AG04449 (cell line): Measurements from ENCODE around the gene DTWD2.

Experiments
- CTCF ChIA-PET: fragments of 350-600 bp; formaldehyde crosslinking; extraction: SDS; loops from one replicate; lab custom pipeline; 2021; ENCODE audit warnings: antibody characterized with exemption; lab: Yijun Ruan, JAX
- POLR2A ChIA-PET: fragments of 400-600, 350-600 bp; formaldehyde crosslinking; extraction: SDS; loops from one replicate; lab custom pipeline; 2020; ENCODE audit warnings: antibody characterized with exemption, inconsistent platforms; lab: Yijun Ruan, JAX
- DNase-seq: peaks from one replicate; pipeline ENCODE4 v3.0.0-alpha.2; 2010; ENCODE audit warnings: low read depth, low spot score
- H3K4me3 ChIP-seq: 2 replicates; pipeline ENCODE4 v1.5.1; 2011; ENCODE audit warnings: low read depth, mild to moderate bottlenecking, control low read depth, low read length
- TF ChIP-seq, protein P1 (sequence below): IDR thresholded peaks from one replicate; pipeline ENCODE4 v1.5.1; 2011; ENCODE audit warnings: mild to moderate bottlenecking, moderate library complexity, low read length, control low read depth, inconsistent platforms; ENCODE audit not compliant: insufficient read depth; ENCODE audit errors: missing control alignments

Gene DTWD2

DNA sequence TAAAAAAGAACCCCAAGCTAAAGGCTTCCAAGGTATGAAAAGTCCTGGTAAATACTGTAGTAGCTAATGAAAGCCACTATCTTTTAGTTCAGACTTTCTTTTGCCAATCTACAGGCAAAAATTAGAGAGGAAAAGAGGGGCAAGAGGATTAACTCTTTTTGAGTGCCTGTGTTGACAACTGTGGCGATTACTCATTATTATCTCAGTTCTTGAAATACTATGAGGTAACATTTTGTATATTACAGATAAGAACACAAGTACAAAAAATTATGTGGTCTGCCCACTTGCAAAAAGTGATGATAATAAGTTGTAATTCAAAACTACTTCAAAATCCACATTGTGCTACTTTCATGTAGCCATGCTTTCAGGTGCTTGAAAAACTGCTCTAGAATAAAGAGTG lies 144.0 kb downstream of the DTWD2 start:
- DNase-seq = no peak

DNA sequence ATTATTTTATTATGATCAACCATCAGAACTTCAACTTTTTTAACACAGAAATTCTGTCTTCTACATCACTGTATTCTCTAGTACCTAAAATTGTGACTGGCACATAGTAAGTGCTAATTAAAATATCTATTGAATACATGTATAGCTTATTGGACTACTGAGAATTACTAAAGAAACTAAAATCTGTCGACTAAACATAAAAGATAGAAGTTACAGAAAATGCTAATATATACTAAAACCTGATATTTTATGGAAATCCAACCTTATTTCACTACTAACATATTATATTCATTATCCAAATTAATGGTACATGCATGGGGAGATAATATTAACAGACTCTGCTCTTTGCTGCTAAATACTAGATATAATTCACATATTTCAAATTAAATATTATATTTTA lies 153.6 kb downstream of the DTWD2 start:
- TF ChIP-seq, protein P1, sequence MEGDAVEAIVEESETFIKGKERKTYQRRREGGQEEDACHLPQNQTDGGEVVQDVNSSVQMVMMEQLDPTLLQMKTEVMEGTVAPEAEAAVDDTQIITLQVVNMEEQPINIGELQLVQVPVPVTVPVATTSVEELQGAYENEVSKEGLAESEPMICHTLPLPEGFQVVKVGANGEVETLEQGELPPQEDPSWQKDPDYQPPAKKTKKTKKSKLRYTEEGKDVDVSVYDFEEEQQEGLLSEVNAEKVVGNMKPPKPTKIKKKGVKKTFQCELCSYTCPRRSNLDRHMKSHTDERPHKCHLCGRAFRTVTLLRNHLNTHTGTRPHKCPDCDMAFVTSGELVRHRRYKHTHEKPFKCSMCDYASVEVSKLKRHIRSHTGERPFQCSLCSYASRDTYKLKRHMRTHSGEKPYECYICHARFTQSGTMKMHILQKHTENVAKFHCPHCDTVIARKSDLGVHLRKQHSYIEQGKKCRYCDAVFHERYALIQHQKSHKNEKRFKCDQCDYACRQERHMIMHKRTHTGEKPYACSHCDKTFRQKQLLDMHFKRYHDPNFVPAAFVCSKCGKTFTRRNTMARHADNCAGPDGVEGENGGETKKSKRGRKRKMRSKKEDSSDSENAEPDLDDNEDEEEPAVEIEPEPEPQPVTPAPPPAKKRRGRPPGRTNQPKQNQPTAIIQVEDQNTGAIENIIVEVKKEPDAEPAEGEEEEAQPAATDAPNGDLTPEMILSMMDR = no peak
- POLR2A ChIA-PET = no interaction called here
- no peak for DNase-seq
- no peak overlapping the region for H3K4me3 ChIP-seq
- CTCF ChIA-PET = interaction anchor here (0.6 kb wide), 1 partner anchor 1751 kb away, joined by 3 read pairs; no protein-coding TSS in a partner anchor

More for the DNA sequence above, 144.0 kb downstream of the DTWD2 start:
- no peak overlapping the region for H3K4me3 ChIP-seq
- ChIA-PET CTCF (no interaction called here), POLR2A (no interaction called here)
- TF ChIP-seq, protein P1 = no peak

DNA sequence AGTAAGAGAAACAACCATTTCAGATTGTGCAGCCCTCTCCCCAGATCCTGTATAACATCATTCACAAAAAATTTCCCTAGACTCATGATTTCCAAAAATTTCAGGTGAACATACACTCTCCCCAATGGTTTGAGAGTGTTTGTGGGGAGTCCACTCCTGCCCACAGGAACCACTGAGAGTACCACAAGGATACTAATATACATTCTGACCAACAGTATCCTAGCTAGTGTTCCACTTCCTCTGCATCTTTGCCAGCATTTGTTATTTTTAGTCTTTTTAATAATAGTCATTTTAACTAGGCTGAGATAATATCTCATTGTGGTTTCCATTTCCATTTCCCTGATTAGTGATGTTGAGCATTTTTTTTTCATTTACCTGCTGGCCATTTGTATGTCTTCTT lies 155.4 kb downstream of the DTWD2 start:
- ChIA-PET CTCF (no interaction called here), POLR2A (no interaction called here)
- H3K4me3 ChIP-seq = no peak overlapping the region
- TF ChIP-seq, protein P1 = no peak
- DNase-seq = no peak

DNA sequence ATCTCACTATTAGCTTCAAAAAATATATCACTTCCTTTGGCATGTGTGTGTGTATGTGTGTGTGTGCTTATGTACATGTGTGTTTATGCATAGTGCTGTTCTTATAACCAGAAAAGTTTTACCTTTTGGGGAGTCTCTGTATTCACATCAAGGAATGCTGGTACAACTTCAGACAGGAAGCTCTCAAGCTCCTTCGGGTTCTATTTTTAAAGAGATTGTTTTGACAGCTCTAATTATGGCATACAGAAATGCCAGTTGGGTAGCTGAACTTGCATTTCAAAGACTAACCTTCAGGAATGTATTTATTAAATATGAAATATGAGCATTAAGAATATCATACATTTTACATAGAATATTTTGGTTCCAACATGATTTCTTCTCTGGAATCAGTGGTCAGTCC lies 163.1 kb downstream of the DTWD2 start:
- no peak for DNase-seq
- TF ChIP-seq, protein P1 = no peak
- no peak overlapping the region for H3K4me3 ChIP-seq
- ChIA-PET POLR2A (no interaction called here), CTCF (interaction anchor here (1.7 kb wide), 1 partner anchor 33 kb away, joined by 5 read pairs; no protein-coding TSS in a partner anchor)

DNA sequence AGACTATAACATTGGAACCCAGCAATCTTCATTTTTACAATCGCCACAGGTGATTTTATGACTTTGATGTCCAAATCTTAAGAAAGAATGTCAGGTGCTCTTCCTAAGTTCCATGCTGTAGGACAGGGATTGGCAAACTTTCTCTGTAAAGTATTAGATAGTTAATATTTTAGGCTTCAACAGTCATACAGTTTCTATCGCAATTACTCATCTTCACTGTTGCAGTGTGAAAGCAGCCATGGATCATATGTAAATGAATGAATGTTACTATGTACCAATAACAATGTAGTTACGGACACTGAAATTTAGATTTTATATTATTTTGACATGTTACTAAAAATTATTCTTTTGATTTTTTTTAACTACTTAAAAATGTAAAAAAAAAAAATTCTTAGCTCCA lies 169.7 kb downstream of the DTWD2 start:
- POLR2A ChIA-PET = no interaction called here
- TF ChIP-seq, protein P1 = no peak
- no peak overlapping the region for H3K4me3 ChIP-seq
- DNase-seq = no peak
- CTCF ChIA-PET = no interaction called here

DNA sequence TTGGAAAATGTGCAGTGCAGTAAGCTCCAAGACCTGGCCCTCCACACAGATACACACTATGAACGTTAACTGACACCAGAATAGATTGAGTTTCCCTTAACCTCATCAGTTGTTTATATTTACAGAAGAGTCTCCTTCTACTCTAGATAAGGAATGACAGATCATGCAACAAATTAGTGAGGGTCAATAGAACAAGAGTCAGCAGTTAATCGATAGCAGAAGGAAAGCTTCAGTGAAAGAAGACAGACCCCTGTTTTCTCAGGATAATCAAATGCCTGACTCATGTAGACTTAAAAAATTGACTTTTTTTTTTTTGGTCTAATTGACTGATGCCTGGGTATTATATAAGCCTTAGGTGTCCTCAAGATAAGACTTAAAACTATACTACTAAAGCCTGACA lies 179.9 kb downstream of the DTWD2 start:
- ChIA-PET CTCF (no interaction called here), POLR2A (no interaction called here)
- H3K4me3 ChIP-seq = no peak overlapping the region
- no peak for DNase-seq
- TF ChIP-seq, protein P1 = no peak
